H9 (cell line): Measurements from ENCODE around the gene TBX1. TPM values are rescaled to one million over a fixed set of nuclear protein-coding genes. Genes with fewer than 3 reads are reported as not detected.
A peak's percentile ranks its signal among the peaks of the same experiment; 100 is the strongest.

Source experiments
- DNase-seq: peaks from one replicate; pipeline ENCODE4 v3.0.0-alpha.2; 2017
- H2AFZ ChIP-seq: one replicate; pipeline ENCODE4 v1.6.1; 2013; ENCODE audit warnings: mild to moderate bottlenecking, low read length, control low read depth, moderate library complexity
- H2AK5ac ChIP-seq: 2 replicates; pipeline ENCODE4 v1.6.1; 2013; ENCODE audit warnings: low read length, control low read depth, mixed read lengths; ENCODE audit not compliant: insufficient read length
- H2BK120ac ChIP-seq: one replicate; pipeline ENCODE4 v1.6.1; 2013; ENCODE audit warnings: low read depth, mild to moderate bottlenecking, low read length, control low read depth, inconsistent platforms; ENCODE audit not compliant: poor library complexity, severe bottlenecking
- H2BK12ac ChIP-seq: 2 replicates; pipeline ENCODE4 v1.6.1; 2013; ENCODE audit warnings: low read length, control low read depth, mixed read lengths, low read depth; ENCODE audit not compliant: insufficient read length
- H2BK15ac ChIP-seq: 2 replicates; pipeline ENCODE4 v1.6.1; 2013; ENCODE audit warnings: low read depth, low read length, control low read depth
- H2BK20ac ChIP-seq: one replicate; pipeline ENCODE4 v1.6.1; 2013; ENCODE audit warnings: low read depth, mild to moderate bottlenecking, low read length, control low read depth, inconsistent platforms; ENCODE audit not compliant: poor library complexity, severe bottlenecking
- H2BK5ac ChIP-seq: 2 replicates; pipeline ENCODE4 v1.6.1; 2013; ENCODE audit warnings: low read length, control low read depth, mixed read lengths; ENCODE audit not compliant: insufficient read length
- H3K14ac ChIP-seq: 2 replicates; pipeline ENCODE4 v1.6.1; 2013; ENCODE audit warnings: low read length, control low read depth; ENCODE audit not compliant: insufficient read depth
- H3K18ac ChIP-seq: 2 replicates; pipeline ENCODE4 v1.6.1; 2013; ENCODE audit warnings: low read depth, mild to moderate bottlenecking, mixed read lengths, low read length, control low read depth; ENCODE audit not compliant: insufficient read length
- H3K23ac ChIP-seq: 2 replicates; pipeline ENCODE4 v1.6.1; 2013; ENCODE audit warnings: low read length, control low read depth, mixed read lengths, low read depth; ENCODE audit not compliant: insufficient read length
- H3K23me2 ChIP-seq: 2 replicates; pipeline ENCODE4 v1.6.1; 2013; ENCODE audit warnings: low read depth, mild to moderate bottlenecking, mixed read lengths, low read length, control low read depth; ENCODE audit not compliant: insufficient read length, poor library complexity, severe bottlenecking
- H3K27ac ChIP-seq: 2 replicates; pipeline ENCODE4 v1.5.1; 2013; ENCODE audit warnings: low read length, control low read depth, mixed read lengths, low read depth; ENCODE audit not compliant: insufficient read length
- H3K27me3 ChIP-seq: 2 replicates; pipeline ENCODE4 v1.6.1; 2013; ENCODE audit warnings: low read length, control low read depth, inconsistent platforms; ENCODE audit not compliant: insufficient read depth
- H3K4ac ChIP-seq: 2 replicates; pipeline ENCODE4 v1.6.1; 2013; ENCODE audit warnings: low read depth, mild to moderate bottlenecking, control low read depth, inconsistent platforms, low read length, moderate library complexity
- H3K4me1 ChIP-seq: 2 replicates; pipeline ENCODE4 v1.6.1; 2013; ENCODE audit warnings: low read length, control low read depth, inconsistent platforms; ENCODE audit not compliant: insufficient read depth
- H3K4me2 ChIP-seq: 2 replicates; pipeline ENCODE4 v1.6.1; 2013; ENCODE audit warnings: low read length, control low read depth, mixed read lengths; ENCODE audit not compliant: insufficient read length, insufficient read depth
- H3K56ac ChIP-seq: 2 replicates; pipeline ENCODE4 v1.6.1; 2013; ENCODE audit warnings: low read depth, mild to moderate bottlenecking, mixed read lengths, low read length, control low read depth; ENCODE audit not compliant: insufficient read length
- H3K79me1 ChIP-seq: 2 replicates; pipeline ENCODE4 v1.6.1; 2013; ENCODE audit warnings: low read depth, mild to moderate bottlenecking, moderate library complexity, low read length, control low read depth, inconsistent platforms; ENCODE audit not compliant: insufficient read depth, poor library complexity, severe bottlenecking
- H3K79me2 ChIP-seq: 2 replicates; pipeline ENCODE4 v1.6.1; 2013; ENCODE audit warnings: low read length, control low read depth, inconsistent platforms; ENCODE audit not compliant: insufficient read depth
- H3K9ac ChIP-seq: 2 replicates; pipeline ENCODE4 v1.6.1; 2013; ENCODE audit warnings: low read length, control low read depth, mixed read lengths; ENCODE audit not compliant: insufficient read length; ENCODE audit errors: extremely low read depth
- H3K9me3 ChIP-seq: one replicate; pipeline ENCODE4 v1.6.1; 2013; ENCODE audit warnings: low read depth, low read length, inconsistent platforms; ENCODE audit not compliant: control insufficient read depth
- H3T11ph ChIP-seq: one replicate; pipeline ENCODE4 v1.6.1; 2013; ENCODE audit warnings: mild to moderate bottlenecking, low read length, control low read depth, inconsistent platforms
- H4K20me1 ChIP-seq: one replicate; pipeline ENCODE4 v1.6.1; 2013; ENCODE audit not compliant: control insufficient read depth, insufficient read length, insufficient read depth
- H4K5ac ChIP-seq: 2 replicates; pipeline ENCODE4 v1.6.1; 2013; ENCODE audit warnings: low read depth, mild to moderate bottlenecking, mixed read lengths, low read length, control low read depth; ENCODE audit not compliant: insufficient read length
- H4K8ac ChIP-seq: replicated peaks from 2 replicates; pipeline ENCODE4 v1.6.1; 2013; ENCODE audit warnings: low read length, control low read depth, mixed read lengths, low read depth; ENCODE audit not compliant: insufficient read length
- H4K91ac ChIP-seq: 2 replicates; pipeline ENCODE4 v1.6.1; 2013; ENCODE audit warnings: low read depth, mild to moderate bottlenecking, moderate library complexity, mixed read lengths, low read length, control low read depth; ENCODE audit not compliant: insufficient read length
- H3K27ac Mint-ChIP-seq, 3 experiments: 2 replicates in 2 of 3; 3 replicates in 1 of 3; pipeline ENCODE4 v1.8.0; 2020 to 2021; ENCODE audit warnings: mixed read lengths in 3 of 3, mild to moderate bottlenecking in 1 of 3, moderate library complexity in 1 of 3
- H3K27me3 Mint-ChIP-seq: 2 replicates; pipeline ENCODE4 v1.8.0; 2021; ENCODE audit warnings: low read depth, mild to moderate bottlenecking, moderate library complexity, mixed read lengths
- H3K36me3 Mint-ChIP-seq, 3 experiments: 2 replicates in 2 of 3; 3 replicates in 1 of 3; pipeline ENCODE4 v1.8.0; 2020 to 2021; ENCODE audit warnings: low read depth in 3 of 3, mixed read lengths in 3 of 3; ENCODE audit not compliant: insufficient read depth in 1 of 3
- H3K4me1 Mint-ChIP-seq, 2 experiments: 2 replicates each; pipeline ENCODE4 v1.8.0; 2020; ENCODE audit warnings: mixed read lengths in 2 of 2
- H3K4me3 Mint-ChIP-seq, 2 experiments: 2 replicates in 1 of 2; 3 replicates in 1 of 2; pipeline ENCODE4 v1.8.0; 2020 to 2021; ENCODE audit warnings: mild to moderate bottlenecking in 2 of 2, mixed read lengths in 2 of 2, moderate library complexity in 1 of 2
- H3K9me3 Mint-ChIP-seq, 2 experiments: 2 replicates in 1 of 2; 3 replicates in 1 of 2; pipeline ENCODE4 v1.8.0; 2020; ENCODE audit warnings: mild to moderate bottlenecking in 2 of 2, mixed read lengths in 2 of 2, moderate library complexity in 1 of 2
- WGBS: extraction: QIAGEN DNeasy Blood & Tissue Kit; methylation state at CpG from one replicate; pipeline ENCODE4 v1.1.7; 2013; ENCODE audit warnings: missing lambda C conversion rate, low lambda C conversion rate, mixed read lengths; ENCODE audit not compliant: insufficient read length; ENCODE audit errors: extremely low coverage; 5-methylcytosine and 5-hydroxymethylcytosine counted together
- total RNA-seq: library from RNA; stranded (reverse); gene quantifications from 2 replicates; pipeline ENCODE4 v1.2.1, GENCODE V29; 2021
- TF ChIP-seq, protein P1 (sequence below): fragments of 200-600 bp; sonication (generic); conservative IDR thresholded peaks from 3 replicates; pipeline ENCODE4 v1.8.0; 2021; ENCODE audit warnings: antibody characterized with exemption, mild to moderate bottlenecking

The TBX1 gene
- total RNA-seq, 1 experiment from 2014 or later, result 2.2 TPM

DNA sequence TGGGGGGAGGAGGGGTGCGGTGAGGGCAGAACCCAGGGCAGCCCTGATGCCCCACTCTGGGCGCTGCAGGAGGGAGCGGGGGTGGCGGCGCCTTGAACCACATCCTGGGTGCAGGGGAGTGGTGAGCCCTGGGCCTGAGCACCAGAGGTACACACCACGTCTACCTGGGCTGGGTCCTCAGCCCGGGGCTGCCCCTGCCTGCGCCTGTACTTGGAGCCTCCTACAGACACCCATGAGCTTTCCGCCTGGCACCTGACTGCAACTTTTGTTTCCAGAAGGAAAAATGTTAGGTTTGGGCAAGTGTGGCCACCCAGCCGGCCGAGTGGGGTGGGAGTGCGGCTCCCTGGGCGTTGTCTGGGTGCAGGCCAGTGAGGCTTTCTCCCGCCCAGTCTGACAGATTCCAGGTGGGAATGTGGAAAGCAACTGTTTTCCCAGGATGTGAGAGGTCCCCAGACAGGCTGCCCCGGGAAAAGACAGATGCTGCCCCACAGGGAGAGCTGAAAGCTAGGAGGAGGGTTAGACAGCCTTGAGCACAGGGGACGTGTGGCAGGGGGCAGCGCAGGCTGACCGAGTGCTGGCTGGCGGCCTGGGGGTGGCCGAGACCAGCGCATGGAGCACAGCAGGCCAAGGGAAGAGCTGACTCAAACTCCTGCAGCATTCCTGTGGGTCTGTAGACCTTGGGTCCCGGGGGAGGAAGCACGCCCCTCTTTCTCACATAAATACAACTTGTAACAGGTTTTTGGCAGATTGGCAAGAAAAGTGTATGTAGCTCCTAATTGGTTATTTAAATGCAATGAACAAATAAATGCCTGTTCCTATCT is 50.0 kb downstream of the TBX1 start:
- Histone ChIP-seq H3T11ph (no peak overlapping the region), H4K20me1 (no peaks in the 10 kb centered on the region), H2BK15ac (no peak overlapping the region), H2BK5ac (no peak overlapping the region), H4K8ac (no peak overlapping the region), H3K4ac (no peak overlapping the region), H4K91ac (no peak overlapping the region), H3K56ac (no peak overlapping the region), H2BK120ac (no peak overlapping the region), H2AK5ac (no peak overlapping the region), H3K79me2 (no peaks in the 10 kb centered on the region), H3K79me1 (no peaks in the 10 kb centered on the region), H3K9me3 (no peaks in the 10 kb centered on the region), H3K9ac (no peak overlapping the region), H4K5ac (no peak overlapping the region), H3K18ac (no peak overlapping the region), H3K4me1 (no peaks in the 10 kb centered on the region), H2AFZ (no peak overlapping the region), H3K27ac (no peak overlapping the region), H2BK20ac (no peak overlapping the region), H3K27me3 (no peaks in the 10 kb centered on the region), H3K23me2 (no peaks in the 10 kb centered on the region), H2BK12ac (no peak overlapping the region), H3K4me2 (no peak overlapping the region), H3K14ac (no peak overlapping the region), H3K23ac (no peak overlapping the region)
- no peaks in the 10 kb centered on the region for H3K9me3 Mint-ChIP-seq
- H3K36me3 Mint-ChIP-seq, result peaks cover 0 to 15% (median 0%) of the 10 kb centered on the region in 3 experiments; a peak in 2 of 7 replicates
- H3K27ac Mint-ChIP-seq, result peak overlapping the region in 2 of 3 experiments; percentile 32 to 44; a peak in 2 of 7 replicates
- TF ChIP-seq, protein P1, sequence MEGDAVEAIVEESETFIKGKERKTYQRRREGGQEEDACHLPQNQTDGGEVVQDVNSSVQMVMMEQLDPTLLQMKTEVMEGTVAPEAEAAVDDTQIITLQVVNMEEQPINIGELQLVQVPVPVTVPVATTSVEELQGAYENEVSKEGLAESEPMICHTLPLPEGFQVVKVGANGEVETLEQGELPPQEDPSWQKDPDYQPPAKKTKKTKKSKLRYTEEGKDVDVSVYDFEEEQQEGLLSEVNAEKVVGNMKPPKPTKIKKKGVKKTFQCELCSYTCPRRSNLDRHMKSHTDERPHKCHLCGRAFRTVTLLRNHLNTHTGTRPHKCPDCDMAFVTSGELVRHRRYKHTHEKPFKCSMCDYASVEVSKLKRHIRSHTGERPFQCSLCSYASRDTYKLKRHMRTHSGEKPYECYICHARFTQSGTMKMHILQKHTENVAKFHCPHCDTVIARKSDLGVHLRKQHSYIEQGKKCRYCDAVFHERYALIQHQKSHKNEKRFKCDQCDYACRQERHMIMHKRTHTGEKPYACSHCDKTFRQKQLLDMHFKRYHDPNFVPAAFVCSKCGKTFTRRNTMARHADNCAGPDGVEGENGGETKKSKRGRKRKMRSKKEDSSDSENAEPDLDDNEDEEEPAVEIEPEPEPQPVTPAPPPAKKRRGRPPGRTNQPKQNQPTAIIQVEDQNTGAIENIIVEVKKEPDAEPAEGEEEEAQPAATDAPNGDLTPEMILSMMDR, result no peak
- H3K4me3 Mint-ChIP-seq, result no peak overlapping the region
- WGBS, result no CpG with 5 or more reads among the region's 23 CpGs
- DNase-seq, result peak; percentile 32
- H3K4me1 Mint-ChIP-seq, result peaks cover 3 to 7% of the 10 kb centered on the region in 2 experiments; a peak in 2 of 4 replicates
- H3K27me3 Mint-ChIP-seq, result no peaks in the 10 kb centered on the region
